Adipocyte (in vitro differentiated cells): Measurements from ENCODE around the gene ZMPSTE24.

ENCODE experiments used
- DNase-seq: peaks from one replicate; pipeline ENCODE4 v3.0.0-alpha.2; 2015; ENCODE audit warnings: low read depth
- H3K27me3 ChIP-seq: replicated peaks from 2 replicates; pipeline ENCODE4 v1.7.0; 2013; ENCODE audit warnings: mild to moderate bottlenecking, low read length, moderate library complexity; ENCODE audit not compliant: control insufficient read depth, insufficient read depth
- H3K36me3 ChIP-seq: 2 replicates; pipeline ENCODE4 v1.7.0; 2013; ENCODE audit warnings: low read length, mild to moderate bottlenecking, moderate library complexity; ENCODE audit not compliant: control insufficient read depth, insufficient read depth, severe bottlenecking
- H3K4me1 ChIP-seq: 2 replicates; pipeline ENCODE4 v1.7.0; 2013; ENCODE audit warnings: mild to moderate bottlenecking, low read length, moderate library complexity; ENCODE audit not compliant: control insufficient read depth, insufficient read depth
- H3K4me3 ChIP-seq: 2 replicates; pipeline ENCODE4 v1.7.0; 2013; ENCODE audit warnings: mild to moderate bottlenecking, low read length, moderate library complexity
- H3K9ac ChIP-seq: 2 replicates; pipeline ENCODE4 v1.7.0; 2013; ENCODE audit warnings: mild to moderate bottlenecking, low read length, moderate library complexity
- H3K9me3 ChIP-seq: 2 replicates; pipeline ENCODE4 v1.7.0; 2013; ENCODE audit warnings: mild to moderate bottlenecking, low read length, moderate library complexity; ENCODE audit not compliant: control insufficient read depth

Gene ZMPSTE24

GRCh38 chr1:40243351-40243750 is 14.7 kb upstream of the ZMPSTE24 start:
- no peak for DNase-seq
- Histone ChIP-seq H3K36me3 (no peaks in the 10 kb centered on the region), H3K27me3 (no peaks in the 10 kb centered on the region), H3K4me3 (no peak overlapping the region), H3K4me1 (peaks cover 44% of the 10 kb centered on the region), H3K9me3 (no peaks in the 10 kb centered on the region), H3K9ac (no peak overlapping the region)

- Histone ChIP-seq H3K4me3 (no peak overlapping the region), H3K9ac (no peak overlapping the region), H3K27me3 (no peaks in the 10 kb centered on the region), H3K36me3 (no peaks in the 10 kb centered on the region), H3K9me3 (no peaks in the 10 kb centered on the region), H3K4me1 (peaks cover 38% of the 10 kb centered on the region)
- no peak for DNase-seq
Observed at GRCh38 chr1:40244138-40244744, 13.8 kb upstream of the ZMPSTE24 start.

GRCh38 chr1:40245686-40246085 is 12.3 kb upstream of the ZMPSTE24 start:
- H3K4me3 ChIP-seq = no peak overlapping the region
- H3K27me3 ChIP-seq = no peaks in the 10 kb centered on the region
- H3K9ac ChIP-seq = no peak overlapping the region
- no peaks in the 10 kb centered on the region for H3K36me3 ChIP-seq
- DNase-seq = no peak
- H3K9me3 ChIP-seq = no peaks in the 10 kb centered on the region
- peaks cover 23% of the 10 kb centered on the region for H3K4me1 ChIP-seq

GRCh38 chr1:40247655-40248054 is 10.4 kb upstream of the ZMPSTE24 start, which contains the start of gene TMCO2:
Gene TMCO2 (plus strand): TSS chr1:40247937. CDS start chr1:40247994, 57 bp downstream.
- H3K4me3 ChIP-seq = no peak within 1 kb of the TSS
- peaks cover 11% of the 10 kb centered on the region for H3K4me1 ChIP-seq
- H3K9ac ChIP-seq = no peak within 1 kb of the TSS
- DNase-seq = no peak
- no peaks in the 10 kb centered on the region for H3K36me3 ChIP-seq
- no peaks in the 10 kb centered on the region for H3K27me3 ChIP-seq
- H3K9me3 ChIP-seq = no peaks in the 10 kb centered on the region

GRCh38 chr1:40248412-40248811 is 9.6 kb upstream of the ZMPSTE24 start:
- no peak overlapping the region for H3K9ac ChIP-seq
- DNase-seq = no peak
- no peaks in the 10 kb centered on the region for H3K9me3 ChIP-seq
- H3K36me3 ChIP-seq = no peaks in the 10 kb centered on the region
- H3K4me3 ChIP-seq = no peak overlapping the region
- peaks cover 4% of the 10 kb centered on the region for H3K4me1 ChIP-seq
- no peaks in the 10 kb centered on the region for H3K27me3 ChIP-seq

- Histone ChIP-seq H3K9me3 (no peaks in the 10 kb centered on the region), H3K36me3 (no peaks in the 10 kb centered on the region), H3K4me3 (no peak overlapping the region), H3K9ac (no peak overlapping the region), H3K4me1 (peaks cover 5% of the 10 kb centered on the region), H3K27me3 (no peaks in the 10 kb centered on the region)
- DNase-seq = no peak
Observed at GRCh38 chr1:40251456-40251855, 6.6 kb upstream of the ZMPSTE24 start.

- peaks cover 9% of the 10 kb centered on the region for H3K4me1 ChIP-seq
- H3K27me3 ChIP-seq = no peaks in the 10 kb centered on the region
- DNase-seq = no peak
- no peaks in the 10 kb centered on the region for H3K9me3 ChIP-seq
- H3K36me3 ChIP-seq = no peaks in the 10 kb centered on the region
- H3K9ac ChIP-seq = no peak overlapping the region
- no peak overlapping the region for H3K4me3 ChIP-seq
Observed at GRCh38 chr1:40252601-40253000, 5.4 kb upstream of the ZMPSTE24 start.

- Histone ChIP-seq H3K4me3 (no peak overlapping the region), H3K27me3 (no peaks in the 10 kb centered on the region), H3K36me3 (peaks cover 2% of the 10 kb centered on the region), H3K4me1 (peaks cover 16% of the 10 kb centered on the region), H3K9me3 (no peaks in the 10 kb centered on the region), H3K9ac (no peak overlapping the region)
- DNase-seq = no peak
Observed at GRCh38 chr1:40255231-40255630, 2.8 kb upstream of the ZMPSTE24 start.

GRCh38 chr1:40256401-40257084 is 1.5 kb upstream of the ZMPSTE24 start:
- peaks cover 16% of the 10 kb centered on the region for H3K4me1 ChIP-seq
- peak; percentile 24 for DNase-seq
- no peaks in the 10 kb centered on the region for H3K9me3 ChIP-seq
- no peaks in the 10 kb centered on the region for H3K27me3 ChIP-seq
- H3K9ac ChIP-seq = peak overlapping the region; percentile 92
- peaks cover 15% of the 10 kb centered on the region for H3K36me3 ChIP-seq
- peak overlapping the region; percentile 98 for H3K4me3 ChIP-seq

GRCh38 chr1:40257313-40257687 is 736 bp upstream of the ZMPSTE24 start:
- H3K4me3 ChIP-seq = peak overlapping the region; percentile 98
- no peaks in the 10 kb centered on the region for H3K9me3 ChIP-seq
- no peaks in the 10 kb centered on the region for H3K27me3 ChIP-seq
- H3K4me1 ChIP-seq = peaks cover 16% of the 10 kb centered on the region
- no peak for DNase-seq
- H3K36me3 ChIP-seq = peaks cover 23% of the 10 kb centered on the region
- peak overlapping the region; percentile 92 for H3K9ac ChIP-seq

- no peaks in the 10 kb centered on the region for H3K9me3 ChIP-seq
- H3K9ac ChIP-seq = peak overlapping the region; percentile 92
- H3K27me3 ChIP-seq = no peaks in the 10 kb centered on the region
- peak; percentile 54 for DNase-seq
- peaks cover 33% of the 10 kb centered on the region for H3K36me3 ChIP-seq
- H3K4me3 ChIP-seq = peak overlapping the region; percentile 98
- H3K4me1 ChIP-seq = peaks cover 26% of the 10 kb centered on the region
Observed at GRCh38 chr1:40258445-40258769, 371 bp downstream of the ZMPSTE24 start.
